Astrocyte of the cerebellum (primary cell): Measurements from ENCODE around the gene SOHLH2.

Experiments
- DNase-seq: peaks from one replicate; pipeline ENCODE4 v3.0.0-alpha.2; 2011; ENCODE audit warnings: low read depth
- H3K4me3 ChIP-seq: 2 replicates; pipeline ENCODE4 v1.5.1; 2011; ENCODE audit warnings: mild to moderate bottlenecking, low read depth, low read length, moderate library complexity
- in situ Hi-C: cut with HindIII; loops from 2 replicates; pipeline ENCODE4 v1.10.0; 2017; ENCODE audit warnings: low sequenced_read_pairs
- TF ChIP-seq, protein P1 (sequence below): IDR thresholded peaks from 2 replicates; pipeline ENCODE4 v1.5.1; 2012; ENCODE audit warnings: low read length, low read depth, moderate library complexity, mild to moderate bottlenecking; ENCODE audit errors: missing control alignments

Gene SOHLH2

GRCh38 chr13:36174923-36175322, 39.4 kb downstream of the SOHLH2 start:
- TF ChIP-seq, protein P1, sequence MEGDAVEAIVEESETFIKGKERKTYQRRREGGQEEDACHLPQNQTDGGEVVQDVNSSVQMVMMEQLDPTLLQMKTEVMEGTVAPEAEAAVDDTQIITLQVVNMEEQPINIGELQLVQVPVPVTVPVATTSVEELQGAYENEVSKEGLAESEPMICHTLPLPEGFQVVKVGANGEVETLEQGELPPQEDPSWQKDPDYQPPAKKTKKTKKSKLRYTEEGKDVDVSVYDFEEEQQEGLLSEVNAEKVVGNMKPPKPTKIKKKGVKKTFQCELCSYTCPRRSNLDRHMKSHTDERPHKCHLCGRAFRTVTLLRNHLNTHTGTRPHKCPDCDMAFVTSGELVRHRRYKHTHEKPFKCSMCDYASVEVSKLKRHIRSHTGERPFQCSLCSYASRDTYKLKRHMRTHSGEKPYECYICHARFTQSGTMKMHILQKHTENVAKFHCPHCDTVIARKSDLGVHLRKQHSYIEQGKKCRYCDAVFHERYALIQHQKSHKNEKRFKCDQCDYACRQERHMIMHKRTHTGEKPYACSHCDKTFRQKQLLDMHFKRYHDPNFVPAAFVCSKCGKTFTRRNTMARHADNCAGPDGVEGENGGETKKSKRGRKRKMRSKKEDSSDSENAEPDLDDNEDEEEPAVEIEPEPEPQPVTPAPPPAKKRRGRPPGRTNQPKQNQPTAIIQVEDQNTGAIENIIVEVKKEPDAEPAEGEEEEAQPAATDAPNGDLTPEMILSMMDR, result no peak
- in situ Hi-C loops, result no loop called here
- DNase-seq, result no peak
- no peak overlapping the region for H3K4me3 ChIP-seq

DNA sequence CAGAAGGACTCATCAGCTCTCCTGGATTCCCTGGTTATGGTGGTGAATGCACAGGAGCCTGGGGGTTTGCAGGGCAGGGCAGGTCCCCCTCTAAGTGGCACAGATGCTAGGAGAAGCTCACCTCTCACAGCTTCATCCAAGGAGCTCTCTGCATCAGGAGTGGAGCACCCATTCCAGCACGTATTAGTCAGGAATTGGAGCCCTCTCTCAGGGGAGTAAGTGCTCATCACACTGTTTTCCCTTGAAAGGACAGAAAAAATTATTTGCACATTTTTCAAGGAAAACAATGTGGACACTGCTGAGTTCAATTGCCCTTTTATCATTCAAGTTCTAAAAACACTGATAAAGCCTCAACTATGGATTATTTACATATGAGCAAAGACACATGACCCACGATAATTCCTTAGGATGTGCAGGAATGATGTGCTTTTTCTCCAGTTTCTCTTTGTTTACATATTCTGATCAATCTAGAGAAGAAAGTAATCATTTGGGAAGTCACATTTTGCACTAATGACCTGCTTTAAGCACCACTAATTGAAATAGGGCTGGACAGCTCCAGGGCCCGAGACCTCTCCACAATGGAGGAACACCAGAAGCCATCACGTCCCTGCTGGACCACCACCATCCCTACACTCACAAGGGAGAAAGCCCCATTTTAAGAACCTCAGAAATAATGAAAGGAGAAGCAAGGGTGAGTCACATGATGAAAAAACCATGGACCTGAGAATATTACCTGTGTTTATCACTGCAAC, 40.6 kb downstream of the SOHLH2 start:
- in situ Hi-C loops, result no loop called here

DNA sequence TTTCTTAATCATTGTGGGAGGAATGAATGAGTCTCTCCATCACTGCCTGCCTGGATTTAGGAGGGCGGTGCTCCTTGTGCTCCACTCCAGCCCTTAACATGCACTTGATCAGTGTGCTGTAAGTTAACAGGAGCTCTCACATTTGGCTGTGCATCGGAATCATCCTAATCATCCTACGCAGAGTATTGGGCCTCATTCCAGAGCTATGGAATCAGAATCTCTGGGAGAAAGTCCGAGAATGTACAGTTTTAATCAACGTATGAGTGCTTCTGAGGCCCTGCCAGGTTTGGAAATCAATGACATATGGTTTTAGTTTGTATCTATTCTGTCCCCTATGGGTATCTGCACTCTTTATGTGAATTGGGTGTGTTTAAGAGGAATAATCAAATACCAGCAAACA, 48.3 kb downstream of the SOHLH2 start:
- in situ Hi-C loops, result no loop called here

More for the DNA sequence above, 40.6 kb downstream of the SOHLH2 start:
- H3K4me3 ChIP-seq, result no peak overlapping the region
- DNase-seq, result no peak
- TF ChIP-seq, protein P1, result no peak

GRCh38 chr13:36163809-36164308, 50.5 kb downstream of the SOHLH2 start:
- no peak overlapping the region for H3K4me3 ChIP-seq
- in situ Hi-C loops, result no loop called here
- peak; percentile 97 for DNase-seq
- TF ChIP-seq, protein P1, result no peak

More for the DNA sequence above, 48.3 kb downstream of the SOHLH2 start:
- TF ChIP-seq, protein P1, result no peak
- H3K4me3 ChIP-seq, result no peak overlapping the region
- DNase-seq, result no peak

GRCh38 chr13:36163286-36163685, 51.1 kb downstream of the SOHLH2 start:
- in situ Hi-C loops, result no loop called here
- TF ChIP-seq, protein P1, result no peak
- peak; percentile 64 for DNase-seq
- no peak overlapping the region for H3K4me3 ChIP-seq

DNA sequence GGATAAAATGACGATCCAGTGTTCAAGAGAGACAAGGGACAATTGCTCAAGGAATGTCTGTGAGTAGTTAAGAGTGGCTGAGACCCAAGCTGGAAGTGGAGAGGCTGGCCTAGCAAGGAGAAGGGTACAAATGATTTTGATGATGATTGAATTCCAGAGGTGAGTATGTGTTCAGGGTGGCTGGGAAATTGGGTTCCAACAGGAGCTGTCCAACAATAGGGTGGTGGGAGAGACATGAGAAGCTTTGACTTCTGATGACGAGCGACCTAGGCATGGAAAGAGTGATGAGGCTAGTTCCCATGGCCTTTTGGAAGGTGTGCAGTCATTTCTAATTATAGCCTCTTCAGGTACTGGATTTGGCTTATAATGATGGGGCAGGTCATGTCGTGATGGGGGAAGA, 54.1 kb downstream of the SOHLH2 start:
- TF ChIP-seq, protein P1, result no peak
- H3K4me3 ChIP-seq, result no peak overlapping the region
- in situ Hi-C loops, result no loop called here
- no peak for DNase-seq
